Mesodermal cell (in vitro differentiated cells): ENCODE results near the gene VWA5B1.
"Not testable (repeated sequence)": the region's sequence is repeated elsewhere in the genome, so short reads cannot be mapped to it uniquely, and the experiment has no call there.

Experiments
- H3K27ac ChIP-seq: 2 replicates; pipeline ENCODE4 v1.7.0; 2013; ENCODE audit warnings: mild to moderate bottlenecking, low read depth, low read length, moderate library complexity; ENCODE audit not compliant: severe bottlenecking
- H3K36me3 ChIP-seq: 2 replicates; pipeline ENCODE4 v1.7.1; 2013; ENCODE audit warnings: mild to moderate bottlenecking, low read length, moderate library complexity; ENCODE audit not compliant: control insufficient read depth, insufficient read depth
- H3K4me1 ChIP-seq: one replicate; pipeline ENCODE4 v1.7.1; 2013; ENCODE audit warnings: mild to moderate bottlenecking, low read length; ENCODE audit not compliant: insufficient read depth, control insufficient read depth, poor library complexity, severe bottlenecking
- H3K4me3 ChIP-seq: 2 replicates; pipeline ENCODE4 v1.7.0; 2013; ENCODE audit warnings: low read length, control low read depth, mild to moderate bottlenecking; ENCODE audit not compliant: insufficient read depth, poor library complexity, severe bottlenecking; ENCODE audit errors: extremely low read depth
- H3K9me3 ChIP-seq: 2 replicates; pipeline ENCODE4 v1.7.1; 2013; ENCODE audit warnings: mild to moderate bottlenecking, low read length, moderate library complexity; ENCODE audit not compliant: control insufficient read depth
- WGBS, 2 experiments: methylation state at CpG; one replicate each; pipeline ENCODE4 v1.1.5; 2013; ENCODE audit warnings: missing lambda C conversion rate in 2 of 2; ENCODE audit not compliant: insufficient coverage in 2 of 2; 5-methylcytosine and 5-hydroxymethylcytosine counted together

VWA5B1 gene

GRCh38 chr1:20266141-20266540 lies 24.5 kb upstream of the VWA5B1 start:
- Histone ChIP-seq H3K4me3 (no peak overlapping the region), H3K36me3 (no peaks in the 10 kb centered on the region), H3K27ac (no peak overlapping the region), H3K4me1 (no peaks in the 10 kb centered on the region), H3K9me3 (peaks cover 3% of the 10 kb centered on the region)
- 77 to 80% methylated on average over 5 to 6 of the region's 8 CpGs for WGBS, 2 experiments

GRCh38 chr1:20266642-20267041 lies 24.0 kb upstream of the VWA5B1 start:
- 83 to 92% methylated on average over 3 of the region's 6 CpGs for WGBS, 2 experiments
- no peak overlapping the region for H3K4me3 ChIP-seq
- H3K4me1 ChIP-seq = no peaks in the 10 kb centered on the region
- H3K9me3 ChIP-seq = peaks cover 5% of the 10 kb centered on the region
- H3K36me3 ChIP-seq = no peaks in the 10 kb centered on the region
- H3K27ac ChIP-seq = no peak overlapping the region

GRCh38 chr1:20271498-20272400 lies 18.9 kb upstream of the VWA5B1 start:
- H3K36me3 ChIP-seq = no peaks in the 10 kb centered on the region
- H3K27ac ChIP-seq = no peak overlapping the region
- no peak overlapping the region for H3K4me3 ChIP-seq
- WGBS, 2 experiments = 80 to 90% methylated on average over 8 of the region's 11 CpGs
- peaks cover 5% of the 10 kb centered on the region for H3K9me3 ChIP-seq
- H3K4me1 ChIP-seq = no peaks in the 10 kb centered on the region

GRCh38 chr1:20273716-20274115 lies 17.0 kb upstream of the VWA5B1 start:
- H3K4me3 ChIP-seq, H3K27ac ChIP-seq, H3K9me3 ChIP-seq, H3K4me1 ChIP-seq, H3K36me3 ChIP-seq: not testable (repeated sequence)

GRCh38 chr1:20275319-20275925 lies 15.3 kb upstream of the VWA5B1 start:
- Histone ChIP-seq H3K4me1 (peaks cover 9% of the 10 kb centered on the region), H3K4me3 (no peak overlapping the region), H3K9me3 (peaks cover 5% of the 10 kb centered on the region), H3K36me3 (no peaks in the 10 kb centered on the region), H3K27ac (no peak overlapping the region)
- 79 to 80% methylated on average over 6 of the region's 7 CpGs for WGBS, 2 experiments

- peaks cover 14% of the 10 kb centered on the region for H3K4me1 ChIP-seq
- H3K4me3 ChIP-seq = no peak overlapping the region
- H3K27ac ChIP-seq = no peak overlapping the region
- 88 to 91% methylated on average over 7 to 9 of the region's 12 CpGs for WGBS, 2 experiments
- H3K9me3 ChIP-seq = no peaks in the 10 kb centered on the region
- no peaks in the 10 kb centered on the region for H3K36me3 ChIP-seq
Observed at GRCh38 chr1:20276485-20277159, 14.1 kb upstream of the VWA5B1 start.

- H3K27ac ChIP-seq = no peak overlapping the region
- H3K36me3 ChIP-seq = no peaks in the 10 kb centered on the region
- H3K4me1 ChIP-seq = peaks cover 21% of the 10 kb centered on the region
- WGBS, 2 experiments = 39% methylated on average over 3 of the region's 4 CpGs; no CpG with 5 or more reads in 1 of the 2 experiments
- H3K4me3 ChIP-seq = no peak overlapping the region
- H3K9me3 ChIP-seq = no peaks in the 10 kb centered on the region
Observed at GRCh38 chr1:20278692-20279130, 12.0 kb upstream of the VWA5B1 start.

GRCh38 chr1:20279509-20279908 lies 11.2 kb upstream of the VWA5B1 start:
- H3K27ac ChIP-seq = no peak overlapping the region
- H3K36me3 ChIP-seq = no peaks in the 10 kb centered on the region
- H3K9me3 ChIP-seq = no peaks in the 10 kb centered on the region
- 88 to 91% methylated on average over 4 to 7 of the region's 7 CpGs for WGBS, 2 experiments
- peaks cover 21% of the 10 kb centered on the region for H3K4me1 ChIP-seq
- no peak overlapping the region for H3K4me3 ChIP-seq

GRCh38 chr1:20280341-20280740 lies 10.3 kb upstream of the VWA5B1 start:
- Histone ChIP-seq H3K27ac (no peak overlapping the region), H3K4me1 (peaks cover 21% of the 10 kb centered on the region), H3K4me3 (no peak overlapping the region), H3K36me3 (no peaks in the 10 kb centered on the region), H3K9me3 (no peaks in the 10 kb centered on the region)
- WGBS, 2 experiments = no CpG with 5 or more reads among the region's 1 CpG

GRCh38 chr1:20280906-20281305 lies 9.8 kb upstream of the VWA5B1 start:
- H3K4me1 ChIP-seq = peaks cover 21% of the 10 kb centered on the region
- 93 to 95% methylated on average over 6 of the region's 6 CpGs for WGBS, 2 experiments
- no peaks in the 10 kb centered on the region for H3K36me3 ChIP-seq
- H3K27ac ChIP-seq = no peak overlapping the region
- H3K9me3 ChIP-seq = no peaks in the 10 kb centered on the region
- H3K4me3 ChIP-seq = no peak overlapping the region
